GM20000 (cell line): ENCODE data around the gene ADGRB2.
"Not testable (repeated sequence)": the region's sequence is repeated elsewhere in the genome, so short reads cannot be mapped to it uniquely, and the experiment has no call there.

Experiments
- DNase-seq: peaks from one replicate; pipeline ENCODE4 v3.0.0; 2012; ENCODE audit warnings: low spot score
- CTCF ChIP-seq: IDR thresholded peaks from 2 replicates; pipeline ENCODE4 v1.5.1; 2012; ENCODE audit warnings: mild to moderate bottlenecking, control low read depth; ENCODE audit errors: extremely low read depth, missing control alignments

ADGRB2 gene

GRCh38 chr1:31715087-31715872, 48.9 kb downstream of the ADGRB2 start:
- TF ChIP-seq CTCF = peak; percentile 32
- peak; percentile 70 for DNase-seq

- DNase-seq = no peak
- peak; percentile 64 for TF ChIP-seq CTCF
Observed at GRCh38 chr1:31714442-31715086, 49.6 kb downstream of the ADGRB2 start.

GRCh38 chr1:31712630-31713029, 51.5 kb downstream of the ADGRB2 start:
- no peak for DNase-seq
- TF ChIP-seq CTCF = no peak

- no peak for TF ChIP-seq CTCF
- no peak for DNase-seq
Observed at GRCh38 chr1:31712068-31712467, 52.1 kb downstream of the ADGRB2 start.

GRCh38 chr1:31708324-31708723, 55.8 kb downstream of the ADGRB2 start:
- TF ChIP-seq CTCF = no peak

GRCh38 chr1:31707711-31708110, 56.4 kb downstream of the ADGRB2 start:
- TF ChIP-seq CTCF = peak; percentile 28

More at GRCh38 chr1:31708324-31708723, 55.8 kb downstream of the ADGRB2 start:
- DNase-seq = no peak

GRCh38 chr1:31707059-31707600, 57.0 kb downstream of the ADGRB2 start:
- DNase-seq = not testable (repeated sequence)

More at GRCh38 chr1:31707711-31708110, 56.4 kb downstream of the ADGRB2 start:
- DNase-seq = peak; percentile 77
